ENCODE data around the gene GIGYF1. TPM values are rescaled to one million over a fixed set of nuclear protein-coding genes. Genes with fewer than 3 reads are reported as not detected.
A peak's percentile ranks its signal among the peaks of the same experiment; 100 is the strongest.

GIGYF1 gene
- total and polyA plus RNA-seq, 2 of the 13 experiments (the other 11 are each of a cell fraction or from before 2014, with no cell fraction given) = 7.6 to 16.1 TPM

DNA sequence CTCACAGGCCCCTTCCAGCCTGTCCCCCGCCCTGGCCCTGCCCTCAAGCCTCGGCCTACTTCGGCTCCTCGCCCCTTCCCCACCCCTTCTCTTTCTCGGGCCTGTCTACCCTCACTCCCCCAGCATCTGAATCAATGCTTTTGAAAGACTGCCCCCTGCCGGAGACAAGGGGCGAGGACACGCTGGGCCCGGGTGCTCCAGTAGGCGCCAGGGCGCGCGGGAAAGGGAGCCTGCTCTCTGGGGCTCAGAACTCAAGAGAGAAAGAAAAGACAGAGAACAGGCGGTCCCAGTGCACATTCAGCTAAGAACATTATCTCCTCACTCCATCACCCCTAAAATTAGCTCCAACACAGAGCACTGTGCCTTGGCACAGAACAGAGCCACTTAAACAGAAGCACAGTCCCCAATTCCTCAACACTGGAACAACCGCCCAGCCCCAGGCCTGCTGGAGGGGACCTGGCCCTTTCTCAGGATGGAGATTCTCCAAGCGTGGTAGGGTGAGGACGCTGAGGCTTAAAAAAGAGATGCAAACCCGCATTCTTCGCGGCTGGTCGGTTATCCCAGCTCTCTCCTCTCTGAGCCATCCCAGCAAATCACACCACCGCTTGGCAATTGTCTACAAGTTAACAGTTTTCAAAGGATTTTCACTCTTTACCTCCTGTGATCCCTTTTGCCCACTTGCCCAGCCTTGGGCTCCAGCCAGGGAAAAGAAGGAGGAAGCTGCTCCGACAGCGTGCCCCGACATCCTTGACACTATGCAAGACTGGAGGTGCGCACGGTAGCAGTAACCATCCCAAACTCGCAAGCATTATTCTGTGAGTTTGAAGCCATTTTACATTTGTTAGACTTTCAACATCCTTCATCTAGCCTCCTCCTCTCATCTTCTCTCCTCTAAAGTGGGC lies 2.1 kb downstream of the GIGYF1 start (continued):
- TF ChIP-seq PRDM10 (CRISPR knock-in tag; IDR thresholded peaks at IDR 0.05; ENCODE audit: low read depth) = 0 out of 2 replicates have a peak, but pooled peaks have one; percentile 26
- TF ChIP-seq KAT2B (IDR thresholded peaks at IDR 0.05; ENCODE audit: borderline replicate concordance, low read depth, low read length) = no peak
- no peak for TF ChIP-seq HOXA3 (CRISPR knock-in tag; IDR thresholded peaks at IDR 0.05)
- TF ChIP-seq, protein P1, sequence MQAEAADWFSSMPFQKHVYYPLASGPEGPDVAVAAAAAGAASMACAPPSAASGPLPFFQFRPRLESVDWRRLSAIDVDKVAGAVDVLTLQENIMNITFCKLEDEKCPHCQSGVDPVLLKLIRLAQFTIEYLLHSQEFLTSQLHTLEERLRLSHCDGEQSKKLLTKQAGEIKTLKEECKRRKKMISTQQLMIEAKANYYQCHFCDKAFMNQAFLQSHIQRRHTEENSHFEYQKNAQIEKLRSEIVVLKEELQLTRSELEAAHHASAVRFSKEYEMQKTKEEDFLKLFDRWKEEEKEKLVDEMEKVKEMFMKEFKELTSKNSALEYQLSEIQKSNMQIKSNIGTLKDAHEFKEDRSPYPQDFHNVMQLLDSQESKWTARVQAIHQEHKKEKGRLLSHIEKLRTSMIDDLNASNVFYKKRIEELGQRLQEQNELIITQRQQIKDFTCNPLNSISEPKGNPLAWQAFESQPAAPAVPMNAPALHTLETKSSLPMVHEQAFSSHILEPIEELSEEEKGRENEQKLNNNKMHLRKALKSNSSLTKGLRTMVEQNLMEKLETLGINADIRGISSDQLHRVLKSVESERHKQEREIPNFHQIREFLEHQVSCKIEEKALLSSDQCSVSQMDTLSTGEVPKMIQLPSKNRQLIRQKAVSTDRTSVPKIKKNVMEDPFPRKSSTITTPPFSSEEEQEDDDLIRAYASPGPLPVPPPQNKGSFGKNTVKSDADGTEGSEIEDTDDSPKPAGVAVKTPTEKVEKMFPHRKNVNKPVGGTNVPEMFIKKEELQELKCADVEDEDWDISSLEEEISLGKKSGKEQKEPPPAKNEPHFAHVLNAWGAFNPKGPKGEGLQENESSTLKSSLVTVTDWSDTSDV (CRISPR knock-in tag; IDR thresholded peaks at IDR 0.05) = no peak
- no peak for TF ChIP-seq DNMT1 (CRISPR knock-in tag; IDR thresholded peaks at IDR 0.05)
- TF ChIP-seq CHCHD3 (CRISPR knock-in tag; IDR thresholded peaks at IDR 0.05) = no peak
- no peak for TF ChIP-seq ZNF354B (CRISPR knock-in tag; IDR thresholded peaks at IDR 0.05)
- TF ChIP-seq ZBTB21 (CRISPR knock-in tag; IDR thresholded peaks at IDR 0.05) = no peak
- TF ChIP-seq KLF12 (CRISPR knock-in tag; IDR thresholded peaks at IDR 0.05; ENCODE audit: borderline replicate concordance) = no peak
- no peak for TF ChIP-seq KLF6 (CRISPR knock-in tag; IDR thresholded peaks at IDR 0.05)
- no peak for TF ChIP-seq MTA3 (CRISPR knock-in tag; IDR thresholded peaks at IDR 0.05)
- TF ChIP-seq, protein P2, sequence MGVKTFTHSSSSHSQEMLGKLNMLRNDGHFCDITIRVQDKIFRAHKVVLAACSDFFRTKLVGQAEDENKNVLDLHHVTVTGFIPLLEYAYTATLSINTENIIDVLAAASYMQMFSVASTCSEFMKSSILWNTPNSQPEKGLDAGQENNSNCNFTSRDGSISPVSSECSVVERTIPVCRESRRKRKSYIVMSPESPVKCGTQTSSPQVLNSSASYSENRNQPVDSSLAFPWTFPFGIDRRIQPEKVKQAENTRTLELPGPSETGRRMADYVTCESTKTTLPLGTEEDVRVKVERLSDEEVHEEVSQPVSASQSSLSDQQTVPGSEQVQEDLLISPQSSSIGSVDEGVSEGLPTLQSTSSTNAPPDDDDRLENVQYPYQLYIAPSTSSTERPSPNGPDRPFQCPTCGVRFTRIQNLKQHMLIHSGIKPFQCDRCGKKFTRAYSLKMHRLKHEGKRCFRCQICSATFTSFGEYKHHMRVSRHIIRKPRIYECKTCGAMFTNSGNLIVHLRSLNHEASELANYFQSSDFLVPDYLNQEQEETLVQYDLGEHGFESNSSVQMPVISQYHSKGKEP (CRISPR knock-in tag; IDR thresholded peaks at IDR 0.05) = no peak
- TF ChIP-seq ZBTB7A (CRISPR knock-in tag; IDR thresholded peaks at IDR 0.05) = no peak
- no peak for TF ChIP-seq ZFP90 (CRISPR knock-in tag; IDR thresholded peaks at IDR 0.05; ENCODE audit: borderline replicate concordance)
- no peak for TF ChIP-seq ZNF761 (CRISPR knock-in tag; conservative IDR thresholded peaks at IDR 0.05)
- no peak for TF ChIP-seq KLF13 (CRISPR knock-in tag; IDR thresholded peaks at IDR 0.05)
- no peak for TF ChIP-seq ZNF782 (CRISPR knock-in tag; IDR thresholded peaks at IDR 0.05; ENCODE audit: borderline replicate concordance)
- no peak for TF ChIP-seq TEAD2 (CRISPR knock-in tag; IDR thresholded peaks at IDR 0.05)
- TF ChIP-seq FOXA1 (IDR thresholded peaks at IDR 0.05) = no peak
- TF ChIP-seq FOXA1 (CRISPR knock-in tag; IDR thresholded peaks at IDR 0.05) = no peak
- peak; percentile 39 for TF ChIP-seq ZNF781 (CRISPR knock-in tag; IDR thresholded peaks at IDR 0.05; ENCODE audit: borderline replicate concordance, not compliant biosample characterization)
- TF ChIP-seq SALL2 (CRISPR knock-in tag; IDR thresholded peaks at IDR 0.05) = no peak
- TF ChIP-seq GLI4 (CRISPR knock-in tag; IDR thresholded peaks at IDR 0.05; ENCODE audit: borderline replicate concordance) = no peak

Measured in HepG2 (cell line).